Uterus (tissue), 4 donors: ENCODE data around the gene ITGB5. TPM values are rescaled to one million over a fixed set of nuclear protein-coding genes. Genes with fewer than 3 reads are reported as not detected.

Experiments used
- DNase-seq, 2 donors: peaks; one replicate each; pipeline ENCODE4 v3.0.0-alpha.2; 2019 to 2020
- H3K27ac ChIP-seq, 2 donors: fragments of 200-600 bp; sonication (generic); 1 replicate in 1 of 2; 2 replicates in 1 of 2; pipeline ENCODE4 v1.5.1; 2016 to 2018
- H3K27me3 ChIP-seq, 2 donors: fragments of 200-600 bp; sonication (generic); one replicate each; pipeline ENCODE4 v1.5.1; 2018 to 2019; ENCODE audit warnings: control low read depth in 1 of 2
- H3K36me3 ChIP-seq, 2 donors: fragments of 200-600 bp; sonication (generic); one replicate each; pipeline ENCODE4 v1.5.1; 2019; ENCODE audit warnings: control low read depth in 1 of 2
- H3K4me1 ChIP-seq, 2 donors: fragments of 200-600 bp; sonication (generic); one replicate each; pipeline ENCODE4 v1.5.1; 2018 to 2019; ENCODE audit warnings: control low read depth in 1 of 2
- H3K4me3 ChIP-seq, 2 donors: fragments of 200-600 bp; sonication (generic); 1 replicate in 1 of 2; 2 replicates in 1 of 2; pipeline ENCODE4 v1.5.1; 2018 to 2019; ENCODE audit warnings: mild to moderate bottlenecking in 1 of 2
- H3K9me3 ChIP-seq, 2 donors: fragments of 200-600 bp; sonication (generic); one replicate each; pipeline ENCODE4 v1.5.1; 2019; ENCODE audit warnings: control low read depth in 1 of 2
- POLR2A ChIP-seq, 2 donors: fragments of 450-650 bp; IDR thresholded peaks; one replicate each; pipeline ENCODE4 v1.6.1; 2016; ENCODE audit warnings: antibody characterized with exemption in 2 of 2, mild to moderate bottlenecking in 1 of 2, moderate library complexity in 1 of 2
- intact Hi-C: fragments of 100-400 bp; cut with DNase I; formaldehyde crosslinking; loops from one replicate; pipeline ENCODE4 v1.15.1; 2023; ENCODE audit warnings: low total_unique reads
- total RNA-seq, 4 donors: library from RNA; depleted of rRNA in 3 of 4; stranded (reverse); fragments of >200 nt in 3 of 4; gene quantifications; one replicate each; pipeline versions ENCODE4 v1.1.0 to v1.2.4, GENCODE V29; 2014 to 2023
- TF ChIP-seq, protein P1 (sequence below), 4 experiments: fragments of 200-600 bp in 2 of 4; fragments of 450-650 bp in 2 of 4; sonication (generic) in 2 of 4; IDR thresholded peaks; one replicate each; pipeline ENCODE4 v1.5.1; 2016 to 2019; ENCODE audit warnings: antibody characterized with exemption in 4 of 4, mild to moderate bottlenecking in 2 of 4, moderate library complexity in 1 of 4
- donor health status: DM: yes; HTN: yes; CAD: no.

The ITGB5 gene
- total RNA-seq, 4 donors from 2014 or later: 28.7 to 106 (median 71.6) TPM

DNA sequence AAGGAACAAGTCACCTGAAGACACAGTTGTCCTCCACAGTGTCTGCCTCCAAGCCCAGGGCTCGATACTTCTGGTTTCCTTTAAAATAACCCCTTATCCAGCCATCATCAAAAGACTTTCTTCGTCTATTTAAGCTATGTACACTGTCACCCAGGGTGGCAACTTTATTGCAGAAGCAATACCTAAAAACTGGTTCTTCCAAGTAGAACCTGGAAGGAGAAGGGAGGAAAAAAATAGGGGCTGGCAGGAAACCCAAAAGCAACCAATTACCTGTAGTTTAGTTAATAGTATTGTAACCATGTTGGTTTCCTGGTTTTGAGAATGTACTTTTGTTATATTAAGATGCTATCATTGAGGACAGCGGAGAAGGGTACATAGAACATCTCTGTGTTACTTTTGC is 33.7 kb downstream of the ITGB5 start:
- intact Hi-C loops: no loop called here
- H3K4me1 ChIP-seq: no peaks in the 10 kb centered on the region
- no peaks in the 10 kb centered on the region for H3K27me3 ChIP-seq
- H3K4me3 ChIP-seq: no peak overlapping the region
- TF ChIP-seq, protein P1, sequence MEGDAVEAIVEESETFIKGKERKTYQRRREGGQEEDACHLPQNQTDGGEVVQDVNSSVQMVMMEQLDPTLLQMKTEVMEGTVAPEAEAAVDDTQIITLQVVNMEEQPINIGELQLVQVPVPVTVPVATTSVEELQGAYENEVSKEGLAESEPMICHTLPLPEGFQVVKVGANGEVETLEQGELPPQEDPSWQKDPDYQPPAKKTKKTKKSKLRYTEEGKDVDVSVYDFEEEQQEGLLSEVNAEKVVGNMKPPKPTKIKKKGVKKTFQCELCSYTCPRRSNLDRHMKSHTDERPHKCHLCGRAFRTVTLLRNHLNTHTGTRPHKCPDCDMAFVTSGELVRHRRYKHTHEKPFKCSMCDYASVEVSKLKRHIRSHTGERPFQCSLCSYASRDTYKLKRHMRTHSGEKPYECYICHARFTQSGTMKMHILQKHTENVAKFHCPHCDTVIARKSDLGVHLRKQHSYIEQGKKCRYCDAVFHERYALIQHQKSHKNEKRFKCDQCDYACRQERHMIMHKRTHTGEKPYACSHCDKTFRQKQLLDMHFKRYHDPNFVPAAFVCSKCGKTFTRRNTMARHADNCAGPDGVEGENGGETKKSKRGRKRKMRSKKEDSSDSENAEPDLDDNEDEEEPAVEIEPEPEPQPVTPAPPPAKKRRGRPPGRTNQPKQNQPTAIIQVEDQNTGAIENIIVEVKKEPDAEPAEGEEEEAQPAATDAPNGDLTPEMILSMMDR (IDR thresholded peaks at IDR 0.05): no peak
- no peak for TF ChIP-seq POLR2A (IDR thresholded peaks at IDR 0.05)
- no peak overlapping the region for H3K27ac ChIP-seq
- no peaks in the 10 kb centered on the region for H3K36me3 ChIP-seq
- no peaks in the 10 kb centered on the region for H3K9me3 ChIP-seq
- DNase-seq: no peak

DNA sequence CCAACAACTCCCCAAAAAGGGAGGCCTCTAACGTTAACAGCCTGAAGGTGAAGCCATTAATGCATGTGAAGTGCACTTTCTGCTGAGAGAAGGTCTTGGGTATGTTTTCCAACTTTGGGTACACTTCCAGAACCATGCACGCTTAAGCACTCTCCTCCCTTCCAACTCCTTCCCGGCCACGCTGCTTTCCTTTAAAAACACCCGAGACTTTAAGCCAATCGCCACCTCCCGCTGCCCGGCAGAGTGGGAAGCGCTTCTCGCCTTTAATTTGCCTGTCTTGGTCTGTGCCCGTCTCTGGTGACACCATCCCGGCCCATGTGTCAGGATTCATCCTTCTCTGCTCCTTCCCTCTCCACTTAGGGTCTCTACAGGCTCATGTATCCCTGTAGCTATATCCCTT is 35.3 kb downstream of the ITGB5 start:
- TF ChIP-seq POLR2A (IDR thresholded peaks at IDR 0.05): no peak
- TF ChIP-seq, protein P1 (IDR thresholded peaks at IDR 0.05): no peak
- Histone ChIP-seq H3K36me3 (no peaks in the 10 kb centered on the region), H3K9me3 (no peaks in the 10 kb centered on the region), H3K27me3 (no peaks in the 10 kb centered on the region), H3K4me3 (no peak overlapping the region), H3K4me1 (no peaks in the 10 kb centered on the region), H3K27ac (no peak overlapping the region)
- intact Hi-C loops: no loop called here
- DNase-seq: no peak

DNA sequence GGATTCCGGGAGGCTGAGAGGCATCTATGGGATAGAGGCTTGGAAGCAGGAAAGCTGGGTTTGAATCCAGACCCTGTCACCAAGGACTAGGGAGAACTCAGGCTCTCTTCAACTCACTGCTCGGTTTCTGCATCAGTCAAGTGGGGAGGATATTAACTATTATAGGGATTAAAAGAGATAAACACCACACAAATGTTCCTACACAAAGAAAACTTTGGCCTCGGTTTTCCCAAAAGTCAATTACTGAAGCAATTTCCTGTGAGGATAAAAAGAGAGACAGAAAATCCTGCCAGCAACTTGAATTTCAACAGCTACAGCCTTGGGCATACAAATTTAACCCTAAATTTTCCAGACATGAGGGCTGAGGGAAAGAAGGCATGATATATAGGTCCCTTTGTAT is 36.0 kb downstream of the ITGB5 start:
- Histone ChIP-seq H3K27me3 (no peaks in the 10 kb centered on the region), H3K36me3 (no peaks in the 10 kb centered on the region), H3K4me3 (no peak overlapping the region), H3K27ac (peak overlapping the region; percentile 5 to 62), H3K4me1 (no peaks in the 10 kb centered on the region), H3K9me3 (no peaks in the 10 kb centered on the region)
- intact Hi-C loops: no loop called here
- no peak for TF ChIP-seq POLR2A (IDR thresholded peaks at IDR 0.05)
- TF ChIP-seq, protein P1 (IDR thresholded peaks at IDR 0.05): no peak
- DNase-seq: no peak

DNA sequence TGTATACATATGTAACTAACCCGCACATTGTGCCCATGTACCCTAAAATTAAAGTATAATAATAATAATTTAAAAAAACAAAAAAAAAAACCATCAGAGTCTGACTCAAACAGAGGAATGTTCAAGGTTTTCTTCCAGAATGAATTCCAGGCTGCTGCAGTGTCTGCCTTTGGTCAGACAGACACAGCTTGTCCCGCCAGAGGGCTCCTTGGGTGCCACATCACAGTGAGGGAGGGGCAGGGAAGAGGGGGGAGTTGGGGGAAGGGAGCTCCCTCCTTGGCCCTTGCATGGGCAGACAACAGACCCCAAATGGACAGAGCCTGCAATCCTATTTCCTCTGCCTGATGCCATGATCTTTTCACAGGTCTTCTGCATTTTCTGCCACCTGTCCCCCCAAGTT is 36.5 kb downstream of the ITGB5 start:
- intact Hi-C loops: no loop called here
- DNase-seq: peak in 1 of 2 donors; percentile 30
- no peaks in the 10 kb centered on the region for H3K36me3 ChIP-seq
- H3K27me3 ChIP-seq: no peaks in the 10 kb centered on the region
- H3K4me3 ChIP-seq: no peak overlapping the region
- H3K9me3 ChIP-seq: no peaks in the 10 kb centered on the region
- H3K4me1 ChIP-seq: peaks cover 0 to 5% of the 10 kb centered on the region in 2 donors
- H3K27ac ChIP-seq: peak overlapping the region; percentile 5 to 62
- no peak for TF ChIP-seq POLR2A (IDR thresholded peaks at IDR 0.05)
- TF ChIP-seq, protein P1 (IDR thresholded peaks at IDR 0.05): no peak

DNA sequence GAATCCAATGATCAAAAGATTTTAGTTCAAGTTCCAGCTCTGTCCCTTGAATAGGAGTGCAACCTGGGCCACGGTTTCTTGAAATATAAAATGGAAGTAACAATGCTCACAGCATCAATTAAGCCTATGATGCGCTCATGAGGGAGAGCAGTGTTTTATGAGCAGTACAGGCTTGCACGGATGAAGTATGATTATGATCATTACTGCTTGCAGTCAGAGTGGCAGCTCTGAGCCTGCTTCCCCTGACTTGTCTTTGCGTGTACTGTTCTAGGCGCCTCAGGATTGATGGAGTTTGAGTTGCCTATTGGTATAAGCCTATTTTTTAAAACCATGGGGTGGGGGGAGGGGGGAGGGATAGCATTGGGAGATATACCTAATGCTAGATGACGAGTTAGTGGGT is 37.0 kb downstream of the ITGB5 start:
- Histone ChIP-seq H3K27me3 (no peaks in the 10 kb centered on the region), H3K4me1 (peaks cover 0 to 9% of the 10 kb centered on the region in 2 donors), H3K36me3 (no peaks in the 10 kb centered on the region), H3K4me3 (no peak overlapping the region), H3K27ac (no peak overlapping the region), H3K9me3 (no peaks in the 10 kb centered on the region)
- TF ChIP-seq, protein P1 (IDR thresholded peaks at IDR 0.05): no peak
- no peak for TF ChIP-seq POLR2A (IDR thresholded peaks at IDR 0.05)
- intact Hi-C loops: no loop called here
- DNase-seq: no peak
